ENCODE results near the gene TSPAN5.
"Not testable (repeated sequence)": the region's sequence is repeated elsewhere in the genome, so short reads cannot be mapped to it uniquely, and the experiment has no call there.

The TSPAN5 gene

GRCh38 chr4:98542011-98542410 lies 116.4 kb downstream of the TSPAN5 start:
- DNase-seq (ENCODE audit: low read depth): no peak
- no peak overlapping the region for H3K4me3 ChIP-seq (ENCODE audit: control insufficient read depth, low read depth, low read length)
- TF ChIP-seq, protein P1, sequence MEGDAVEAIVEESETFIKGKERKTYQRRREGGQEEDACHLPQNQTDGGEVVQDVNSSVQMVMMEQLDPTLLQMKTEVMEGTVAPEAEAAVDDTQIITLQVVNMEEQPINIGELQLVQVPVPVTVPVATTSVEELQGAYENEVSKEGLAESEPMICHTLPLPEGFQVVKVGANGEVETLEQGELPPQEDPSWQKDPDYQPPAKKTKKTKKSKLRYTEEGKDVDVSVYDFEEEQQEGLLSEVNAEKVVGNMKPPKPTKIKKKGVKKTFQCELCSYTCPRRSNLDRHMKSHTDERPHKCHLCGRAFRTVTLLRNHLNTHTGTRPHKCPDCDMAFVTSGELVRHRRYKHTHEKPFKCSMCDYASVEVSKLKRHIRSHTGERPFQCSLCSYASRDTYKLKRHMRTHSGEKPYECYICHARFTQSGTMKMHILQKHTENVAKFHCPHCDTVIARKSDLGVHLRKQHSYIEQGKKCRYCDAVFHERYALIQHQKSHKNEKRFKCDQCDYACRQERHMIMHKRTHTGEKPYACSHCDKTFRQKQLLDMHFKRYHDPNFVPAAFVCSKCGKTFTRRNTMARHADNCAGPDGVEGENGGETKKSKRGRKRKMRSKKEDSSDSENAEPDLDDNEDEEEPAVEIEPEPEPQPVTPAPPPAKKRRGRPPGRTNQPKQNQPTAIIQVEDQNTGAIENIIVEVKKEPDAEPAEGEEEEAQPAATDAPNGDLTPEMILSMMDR (IDR thresholded peaks at IDR 0.05; ENCODE audit: control insufficient read depth, insufficient read depth, low read depth, low read length, missing control alignments): no peak

- TF ChIP-seq, protein P1 (IDR thresholded peaks at IDR 0.05; ENCODE audit: control insufficient read depth, insufficient read depth, low read depth, low read length, missing control alignments): no peak
- no peak for DNase-seq (ENCODE audit: low read depth)
- H3K4me3 ChIP-seq (ENCODE audit: control insufficient read depth, low read depth, low read length): no peak overlapping the region
These were observed 117.6 kb downstream of the TSPAN5 start for GRCh38 chr4:98540803-98541202.

- H3K4me3 ChIP-seq (ENCODE audit: control insufficient read depth, low read depth, low read length): no peak overlapping the region
- no peak for DNase-seq (ENCODE audit: low read depth)
- TF ChIP-seq, protein P1 (IDR thresholded peaks at IDR 0.05; ENCODE audit: control insufficient read depth, insufficient read depth, low read depth, low read length, missing control alignments): no peak
These were observed 118.7 kb downstream of the TSPAN5 start for GRCh38 chr4:98539741-98540140.

DNA sequence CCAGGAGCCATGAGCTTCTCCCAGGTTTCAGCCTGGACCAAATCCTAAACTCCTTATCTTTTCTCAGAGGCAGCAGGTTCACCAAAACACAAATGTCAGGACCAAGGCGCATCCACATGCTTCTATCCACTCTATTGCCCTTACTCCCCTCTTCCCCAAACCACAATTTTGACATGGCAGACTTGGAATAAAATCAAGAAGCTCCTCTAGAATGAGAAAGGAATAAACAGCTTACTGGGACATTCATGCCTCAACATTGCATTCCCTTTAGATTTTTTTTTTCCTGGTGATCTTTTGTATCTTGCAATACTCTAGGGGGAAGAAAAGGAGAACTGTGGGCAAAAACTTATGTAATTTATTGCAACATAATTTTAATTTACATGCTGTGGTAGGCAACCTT lies 119.1 kb downstream of the TSPAN5 start:
- no peak for DNase-seq (ENCODE audit: low read depth)
- TF ChIP-seq, protein P1 (IDR thresholded peaks at IDR 0.05; ENCODE audit: control insufficient read depth, insufficient read depth, low read depth, low read length, missing control alignments): no peak
- no peak overlapping the region for H3K4me3 ChIP-seq (ENCODE audit: control insufficient read depth, low read depth, low read length)

DNA sequence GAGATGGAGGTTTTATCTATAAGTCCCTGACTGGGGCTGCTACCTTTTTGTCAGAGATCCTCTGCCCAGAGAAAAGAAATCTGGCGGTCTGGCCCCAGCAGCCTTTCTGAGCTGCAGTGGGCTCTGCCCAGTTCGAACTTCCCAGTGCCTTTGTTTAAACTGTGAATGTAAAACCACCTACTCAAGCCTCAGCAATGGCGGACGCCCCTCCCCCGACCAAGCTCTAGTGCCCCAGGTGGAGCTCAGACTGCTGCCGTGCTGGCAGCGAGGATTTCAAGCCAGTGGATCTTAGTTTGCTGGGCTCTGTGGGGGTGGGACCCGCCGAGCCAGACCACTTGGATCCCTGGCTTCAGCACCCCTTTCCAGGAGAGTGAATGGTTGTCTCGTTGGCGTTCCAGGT lies 121.8 kb downstream of the TSPAN5 start:
- no peak for DNase-seq (ENCODE audit: low read depth)
- no peak overlapping the region for H3K4me3 ChIP-seq (ENCODE audit: control insufficient read depth, low read depth, low read length)
- TF ChIP-seq, protein P1 (IDR thresholded peaks at IDR 0.05; ENCODE audit: control insufficient read depth, insufficient read depth, low read depth, low read length, missing control alignments): no peak

DNA sequence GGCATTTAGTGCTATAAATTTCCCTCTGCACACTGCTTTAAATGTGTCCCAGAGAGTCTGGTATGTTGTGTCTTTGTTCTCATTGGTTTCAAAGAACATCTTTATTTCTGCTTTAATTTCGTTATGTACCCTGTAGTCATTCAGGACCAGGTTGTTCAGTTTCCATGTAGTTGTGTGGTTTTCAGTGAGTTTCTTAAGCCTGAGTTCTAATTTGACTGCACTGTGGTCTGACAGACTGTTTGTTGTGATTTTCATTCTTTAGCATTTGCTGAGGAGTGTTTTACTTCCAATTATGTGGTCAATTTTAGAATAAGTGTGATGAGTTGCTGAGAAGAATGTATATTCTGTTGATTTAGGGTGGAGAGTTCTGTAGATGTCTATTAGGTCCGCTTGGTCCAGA lies 124.3 kb downstream of the TSPAN5 start:
- not testable (repeated sequence) for DNase-seq (ENCODE audit: low read depth); H3K4me3 ChIP-seq (ENCODE audit: control insufficient read depth, low read depth, low read length)

DNA sequence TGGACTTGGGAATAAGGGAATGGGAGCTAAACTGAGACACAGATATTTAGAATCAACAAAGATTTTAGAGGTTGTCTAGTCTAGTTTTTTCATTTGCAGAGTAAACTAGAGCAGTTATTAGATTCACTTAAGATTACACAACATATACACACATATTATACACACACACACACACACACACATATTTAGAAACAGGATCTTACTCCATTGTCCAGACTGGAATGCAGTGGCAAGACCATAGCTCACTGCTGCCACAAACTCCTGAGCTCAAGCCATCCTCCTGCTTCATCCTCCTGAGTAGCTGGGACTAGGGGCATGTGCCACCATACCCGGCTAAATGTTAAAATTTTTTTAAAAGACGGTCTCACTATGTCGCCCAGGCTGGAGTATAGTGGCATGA lies 127.8 kb downstream of the TSPAN5 start:
- DNase-seq (ENCODE audit: low read depth): no peak
- no peak overlapping the region for H3K4me3 ChIP-seq (ENCODE audit: control insufficient read depth, low read depth, low read length)
- TF ChIP-seq, protein P1 (IDR thresholded peaks at IDR 0.05; ENCODE audit: control insufficient read depth, insufficient read depth, low read depth, low read length, missing control alignments): no peak
